Activated CD4-positive, alpha-beta T cell treated with anti-CD3 and anti-CD28 coated beads, Interleukin-2, amount 50 U/mL, for 24 hours (primary cell): ENCODE results near the gene PUS3.
"Not testable (repeated sequence)": the region's sequence is repeated elsewhere in the genome, so short reads cannot be mapped to it uniquely, and the experiment has no call there.

Experiments used
- DNase-seq, 2 donors: peaks; one replicate each; pipeline ENCODE4 v3.0.0-alpha.2; 2020; ENCODE audit warnings: low read depth in 1 of 2, low spot score in 1 of 2

PUS3 gene

GRCh38 chr11:125922156-125922555 lies 19.1 kb upstream of the PUS3 start:
- no peak for DNase-seq

DNA sequence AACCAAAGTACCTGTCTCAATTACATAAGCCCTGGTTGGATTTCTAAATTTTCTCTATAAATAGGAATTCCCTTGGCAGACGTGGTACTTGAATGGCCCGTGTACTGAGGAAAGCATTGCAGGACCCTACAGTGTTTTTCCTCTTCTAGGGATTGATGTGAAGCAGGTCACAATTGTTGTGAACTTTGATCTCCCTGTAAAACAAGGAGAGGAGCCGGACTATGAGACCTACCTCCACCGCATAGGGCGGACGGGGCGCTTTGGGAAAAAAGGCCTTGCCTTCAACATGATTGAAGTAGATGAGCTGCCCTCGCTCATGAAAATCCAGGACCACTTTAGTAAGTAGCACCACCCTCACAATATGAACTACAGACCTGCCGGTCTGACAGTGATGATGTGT lies 18.0 kb upstream of the PUS3 start:
- no peak for DNase-seq

DNA sequence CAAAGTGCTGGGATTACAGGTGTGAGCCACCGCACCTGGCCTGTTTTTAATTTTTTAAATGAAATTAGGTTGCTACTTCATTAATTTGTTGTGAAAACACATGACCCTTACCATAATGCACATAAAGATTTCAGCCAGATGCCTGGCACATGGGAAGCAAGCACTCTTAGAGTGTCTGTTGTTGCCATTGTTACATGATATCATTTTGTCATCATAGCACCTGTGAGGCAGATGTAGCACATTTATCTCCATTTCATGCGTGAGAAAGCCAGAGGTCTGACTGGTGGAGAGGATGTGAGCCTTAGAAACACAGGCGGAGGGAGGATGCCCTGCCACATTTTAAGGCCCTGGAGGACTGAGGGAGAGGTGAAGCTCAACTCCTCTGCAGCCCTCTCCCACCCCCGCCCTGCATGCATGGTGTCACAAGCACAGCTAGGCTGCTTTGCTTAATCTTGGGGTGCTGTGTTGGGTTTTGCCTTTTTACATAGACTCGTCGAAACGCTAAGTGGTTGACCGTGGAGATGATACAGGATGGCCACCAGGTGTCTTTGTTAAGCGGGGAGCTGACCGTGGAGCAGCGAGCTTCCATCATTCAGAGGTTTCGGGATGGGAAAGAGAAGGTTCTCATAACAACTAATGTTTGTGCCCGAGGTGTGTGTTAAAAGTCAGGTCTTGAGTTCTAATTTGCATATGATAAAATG lies 15.3 kb upstream of the PUS3 start:
- no peak for DNase-seq

- no peak for DNase-seq
Measured at GRCh38 chr11:125916683-125917347, 13.8 kb upstream of the PUS3 start.

DNA sequence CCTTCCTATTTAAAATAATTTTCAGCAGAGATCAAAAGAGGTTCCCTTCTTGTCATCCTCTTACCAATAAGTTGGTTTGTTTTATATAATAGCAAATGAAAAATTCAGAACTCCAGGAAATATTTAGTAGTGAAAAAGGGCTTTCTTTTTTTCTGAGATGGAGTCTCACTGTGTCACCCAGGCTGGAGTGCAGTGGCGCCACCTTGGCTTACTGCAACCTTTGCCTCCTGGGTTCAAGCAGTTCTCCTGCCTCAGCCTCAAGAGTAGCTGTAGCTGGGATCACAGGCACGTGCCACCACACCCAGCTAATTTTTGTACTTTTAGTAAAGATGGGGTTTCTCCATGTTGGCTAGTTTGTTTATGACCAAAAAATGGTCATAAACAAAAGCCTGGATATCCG lies 11.6 kb upstream of the PUS3 start:
- DNase-seq, result not testable (repeated sequence)

DNA sequence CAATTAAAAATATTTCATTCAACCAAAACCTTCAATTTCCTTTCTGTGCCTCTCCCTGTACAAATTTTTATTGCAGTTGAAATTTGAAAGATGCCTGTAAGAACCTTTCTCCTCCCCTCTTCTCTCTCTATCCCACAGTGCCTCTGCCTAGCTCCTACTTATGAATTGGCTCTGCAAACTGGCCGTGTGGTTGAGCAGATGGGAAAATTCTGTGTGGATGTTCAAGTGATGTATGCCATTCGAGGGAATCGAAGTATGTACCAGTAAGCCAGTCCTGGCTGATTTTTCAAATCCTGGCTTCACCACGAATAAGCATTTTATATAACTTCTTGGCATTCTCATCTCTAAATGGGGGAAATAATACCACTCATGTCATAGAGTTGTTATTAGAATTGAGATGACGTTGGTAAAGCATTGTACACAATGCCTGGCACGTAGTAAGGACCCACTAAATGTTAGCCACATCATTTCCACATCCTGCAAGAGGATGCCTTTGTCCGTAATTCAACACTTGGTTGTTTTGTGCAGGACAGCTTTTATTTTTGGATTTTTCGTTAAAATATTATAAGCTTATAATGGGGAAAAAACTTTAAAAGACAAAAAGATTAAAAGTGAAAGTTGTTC lies 7.3 kb upstream of the PUS3 start:
- no peak for DNase-seq

DNA sequence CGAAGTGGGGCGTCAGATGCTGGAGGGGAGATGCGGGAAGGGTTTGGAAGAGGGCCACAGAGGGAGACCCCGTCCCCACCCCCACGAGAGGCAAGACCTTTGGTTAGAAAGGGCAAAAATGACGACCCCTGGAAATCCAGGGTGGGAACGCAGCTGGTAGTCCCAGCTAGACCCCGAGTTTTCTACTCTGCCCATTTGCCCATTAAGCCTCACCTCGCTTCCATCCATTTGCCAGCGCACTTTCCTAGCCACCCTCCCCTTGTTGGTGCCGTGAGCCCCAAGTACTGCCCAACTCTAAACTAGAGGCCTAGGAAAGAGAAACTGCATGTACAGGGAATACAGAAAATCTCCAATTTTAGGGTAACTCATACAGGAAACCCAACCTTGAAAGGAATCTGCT lies 1.7 kb upstream of the PUS3 start:
- no peak for DNase-seq

DNA sequence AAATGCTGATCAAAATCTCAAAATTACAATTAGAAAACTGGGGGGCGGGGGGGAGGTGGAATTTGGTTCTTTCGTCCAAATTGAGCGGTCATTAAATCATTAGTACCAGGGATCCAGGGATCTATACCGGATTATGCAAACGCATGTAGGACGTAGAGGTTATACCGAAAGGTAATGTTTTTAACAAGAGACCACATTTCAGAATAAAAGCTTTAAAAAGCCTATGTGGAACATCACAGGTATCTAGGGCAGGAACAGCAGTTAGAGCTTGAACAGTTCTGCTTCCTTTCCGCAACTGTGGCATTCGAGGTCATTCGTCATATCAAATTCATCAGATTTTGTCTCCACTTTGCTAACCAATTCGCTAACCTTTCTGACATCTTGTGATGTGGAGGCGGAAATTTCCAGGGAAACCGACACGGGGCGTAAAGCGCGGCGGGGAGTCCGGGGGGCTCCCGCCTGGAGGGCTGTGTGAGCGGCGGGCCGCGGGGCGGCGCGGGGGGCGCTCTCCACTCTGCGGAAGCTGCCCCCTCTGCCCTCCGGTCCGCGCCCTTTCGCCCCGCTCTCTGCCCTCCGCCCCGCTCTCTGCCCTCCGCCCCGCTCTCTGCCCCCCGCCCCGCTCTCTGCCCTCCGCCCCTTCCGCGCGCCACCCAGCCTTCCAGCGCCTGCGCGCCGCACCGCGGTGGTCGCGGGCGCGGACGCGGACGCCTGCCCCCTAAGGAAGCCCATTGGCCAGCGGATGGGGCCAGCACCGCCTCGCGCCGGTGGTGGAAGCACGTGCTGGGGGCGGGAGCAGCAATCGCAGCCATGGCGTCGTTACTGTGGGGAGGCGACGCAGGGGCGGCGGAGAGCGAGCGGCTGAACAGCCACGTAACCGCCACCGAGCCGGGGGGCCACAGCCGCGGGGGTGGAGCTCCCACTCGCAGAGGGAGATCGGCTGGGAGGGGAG lies 979 bp upstream of the PUS3 start, which contains the start of gene DDX25:
Gene DDX25 (plus strand): TSS at position 798 of the 949 bp plus-strand sequence. CDS start 10 bp downstream, at position 808.
- DNase-seq, result no peak

DNA sequence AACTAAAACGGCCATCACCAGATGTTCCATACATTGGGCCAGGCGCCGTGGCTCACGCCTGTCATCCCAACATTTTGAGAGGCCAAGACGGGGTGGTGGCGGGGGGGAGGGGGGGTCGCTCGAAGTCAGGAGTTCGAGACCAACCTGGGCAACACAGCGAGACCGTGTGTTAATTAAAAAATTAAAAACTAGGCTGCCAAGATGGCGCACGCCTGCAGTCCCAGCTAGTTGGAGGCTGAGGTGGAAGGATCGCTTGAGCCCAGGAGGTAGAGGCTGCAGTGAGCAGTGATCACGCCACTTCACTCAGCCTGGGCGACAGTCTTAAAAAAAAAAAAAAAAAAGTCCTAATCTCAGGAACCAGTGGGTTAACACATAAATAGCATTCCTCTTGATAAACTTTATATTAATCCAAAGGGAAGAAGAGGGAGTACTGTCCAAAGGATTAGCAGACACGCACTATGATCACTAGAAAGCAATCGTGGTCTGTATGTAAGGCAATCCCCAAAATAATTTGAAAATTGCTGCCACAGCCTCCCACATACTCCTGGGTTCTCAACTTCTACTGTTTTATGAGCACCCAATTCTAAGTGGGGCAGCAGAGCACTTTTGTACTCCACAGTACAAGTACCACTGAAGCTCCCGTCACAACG lies 604 bp downstream of the PUS3 start:
- no peak for DNase-seq

DNA sequence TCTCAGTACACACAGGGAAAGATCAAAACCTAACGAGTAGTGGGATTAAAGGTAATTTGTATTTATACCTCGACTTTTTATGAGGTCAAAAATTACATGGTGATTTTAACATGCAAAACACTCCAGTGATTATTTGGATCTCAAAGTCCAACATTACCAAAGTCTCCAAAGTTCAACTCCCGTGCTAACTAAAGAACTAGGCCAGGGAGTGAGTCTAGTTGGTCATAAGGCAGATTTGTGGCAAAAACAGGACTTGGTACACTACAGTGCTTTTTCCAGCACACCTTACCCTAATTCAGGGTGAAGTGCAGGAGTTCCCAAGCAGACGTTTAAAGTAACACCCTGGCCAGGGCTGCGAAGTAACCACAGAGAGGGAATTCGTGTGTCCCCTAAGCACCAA lies 1.1 kb downstream of the PUS3 start:
- no peak for DNase-seq

- DNase-seq, result no peak
Measured at GRCh38 chr11:125892994-125893393, 10.0 kb downstream of the PUS3 start.

DNA sequence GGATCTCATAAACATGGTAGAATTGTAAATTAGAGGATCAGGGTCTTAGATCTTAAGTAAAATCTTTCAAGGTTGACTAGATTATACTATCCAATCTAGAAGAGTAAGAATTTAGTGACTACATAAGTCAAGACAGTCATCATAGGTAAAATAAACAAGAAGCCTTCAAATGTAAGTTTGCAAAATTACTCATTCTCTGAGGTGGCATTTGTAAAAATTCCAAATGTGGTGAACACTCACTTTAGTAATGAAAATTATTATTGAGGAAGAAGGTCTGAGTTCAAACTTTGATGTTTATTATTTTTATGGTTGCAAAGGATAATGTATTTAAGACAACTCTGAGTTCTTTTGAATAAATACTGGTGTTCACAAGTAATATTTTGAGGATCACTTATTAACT lies 10.9 kb downstream of the PUS3 start:
- DNase-seq, result no peak

GRCh38 chr11:125890447-125891100 lies 12.4 kb downstream of the PUS3 start:
- DNase-seq, result no peak

DNA sequence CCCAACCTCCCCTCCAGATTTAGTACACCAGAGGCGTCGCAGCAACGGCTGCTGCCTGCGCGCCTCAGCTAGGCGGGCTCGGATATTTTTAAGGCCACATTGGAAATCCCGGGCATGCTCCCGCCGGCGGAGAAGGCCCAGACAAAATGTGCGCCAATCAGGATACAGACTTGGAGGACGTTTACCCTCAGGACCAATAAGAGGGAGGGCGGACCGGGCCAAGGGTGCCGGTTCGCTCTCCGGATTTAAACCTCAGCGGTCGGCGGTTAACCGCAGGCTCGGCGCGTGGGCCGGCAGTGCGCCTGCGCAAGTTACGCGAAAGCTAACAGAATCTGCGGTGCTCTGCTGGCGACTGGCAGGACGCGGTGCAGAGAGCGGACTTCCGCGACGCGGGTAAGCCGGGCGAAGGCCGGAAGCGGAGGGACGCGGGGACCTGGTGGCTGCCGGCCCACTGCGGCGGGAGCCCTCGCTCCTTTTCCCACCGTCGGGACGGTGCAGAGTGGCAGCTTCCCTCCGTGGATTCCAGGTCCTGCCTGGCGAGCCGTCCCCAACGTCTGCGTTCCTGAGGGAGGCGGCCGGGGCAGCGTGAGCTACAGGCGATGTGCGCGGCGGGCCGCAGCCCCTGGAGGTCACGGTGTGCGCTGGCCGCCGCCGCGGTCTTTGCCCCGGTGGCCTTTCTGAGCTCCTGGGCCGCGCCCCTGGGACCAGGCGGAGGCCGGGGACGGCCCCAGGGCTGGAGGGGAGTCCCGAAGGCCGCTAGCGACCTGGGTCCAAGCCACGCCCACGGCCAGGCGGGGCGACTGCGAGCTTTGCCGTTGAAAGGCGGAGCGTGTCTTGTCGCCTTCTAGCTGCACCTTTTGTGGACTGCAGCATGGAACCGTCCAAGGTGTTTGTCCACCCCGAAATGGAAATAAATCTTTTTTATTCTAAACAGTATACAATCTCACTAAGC lies 15.4 kb downstream of the PUS3 start, which contains the start of gene HYLS1:
Gene HYLS1 (plus strand): TSS at position 296 of the 952 bp plus-strand sequence. CDS start 11,701 bp downstream, outside the sequence.
- DNase-seq, result peak; percentile 90 to 94

DNA sequence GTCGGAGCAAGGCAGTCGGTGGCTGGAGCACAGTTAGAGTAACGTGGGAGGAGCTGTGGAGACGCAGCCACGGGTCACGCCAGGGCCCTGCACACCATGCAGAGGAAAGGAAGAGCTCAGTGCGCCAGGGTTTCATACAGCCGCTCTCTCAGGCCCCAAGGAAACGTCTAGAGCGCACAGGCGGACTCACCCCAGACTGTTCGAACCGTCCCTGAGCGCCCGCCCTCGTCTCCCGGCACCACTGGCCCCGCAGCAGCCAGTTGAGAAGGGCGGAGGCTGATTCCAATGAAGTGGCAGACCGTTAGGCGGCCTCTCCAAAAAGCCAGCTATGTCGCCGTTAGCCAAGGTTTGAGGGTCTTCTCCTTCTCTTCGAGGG lies 16.0 kb downstream of the PUS3 start:
- DNase-seq, result no peak

- DNase-seq, result no peak
Measured at GRCh38 chr11:125883375-125883774, 19.6 kb downstream of the PUS3 start.

DNA sequence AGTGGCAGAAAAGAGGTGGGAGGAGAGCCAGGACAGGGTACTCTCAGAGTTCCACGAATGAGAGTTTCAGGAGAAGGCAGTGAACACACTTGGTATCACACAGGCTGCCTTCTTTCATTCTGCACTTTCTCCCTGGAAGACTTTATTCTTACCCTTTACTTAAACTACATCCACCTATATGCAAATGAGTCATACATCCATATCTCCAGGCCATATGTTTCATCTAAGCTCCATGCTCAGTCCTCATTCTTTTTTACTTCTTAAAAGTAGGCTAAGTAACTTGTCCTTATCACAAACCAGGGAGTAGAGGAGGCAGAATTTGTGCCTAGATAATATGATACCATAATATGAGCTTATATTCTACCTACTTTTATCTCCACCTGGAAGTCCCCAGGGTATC lies 21.7 kb downstream of the PUS3 start:
- no peak for DNase-seq

DNA sequence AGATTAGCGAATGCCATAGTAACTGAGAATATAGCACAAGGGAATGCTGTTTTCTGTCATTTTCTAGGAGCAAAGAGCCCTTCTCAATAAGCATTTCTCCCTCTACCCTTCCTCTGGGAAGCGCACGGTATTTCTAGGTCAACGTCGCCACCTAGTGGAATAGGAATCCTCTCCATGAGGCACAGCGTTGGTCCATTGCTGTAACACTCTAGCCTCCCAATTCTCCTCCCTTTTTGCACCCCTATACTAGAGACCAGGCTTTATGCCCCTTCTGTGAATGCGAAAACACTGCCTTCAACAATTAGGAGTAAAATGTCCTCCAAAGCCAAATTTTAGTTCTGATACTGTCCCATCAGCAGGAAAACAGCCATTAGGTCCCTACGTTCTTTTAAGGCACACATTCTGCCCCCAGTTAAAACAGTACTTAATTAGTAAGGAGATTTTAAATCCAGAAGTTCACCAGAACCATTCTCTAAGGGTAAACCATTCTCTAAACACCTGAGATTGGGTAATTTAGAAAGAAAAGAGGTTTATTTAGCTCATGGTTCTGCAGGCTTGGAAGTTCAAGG lies 28.4 kb downstream of the PUS3 start:
- peak in 1 of 2 donors; percentile 55 for DNase-seq
